Gastrocnemius medialis (tissue), 4 donors: ENCODE data around the gene PARP11. TPM values are rescaled to one million over a fixed set of nuclear protein-coding genes. Genes with fewer than 3 reads are reported as not detected.
"Not testable (repeated sequence)": the region's sequence is repeated elsewhere in the genome, so short reads cannot be mapped to it uniquely, and the experiment has no call there.

Experiments
- ATAC-seq, 2 donors: fragments of 150-250 bp; one replicate each; pipeline ENCODE4 v1.9.1; 2016
- DNase-seq, 2 donors: peaks; one replicate each; pipeline ENCODE4 v3.0.0-alpha.2; 2019
- H3K27ac ChIP-seq, 4 donors: fragments of 200-600 bp; sonication (generic); 1 replicate in 1 of 4; 2 replicates in 3 of 4; pipeline ENCODE4 v1.5.1; 2016 to 2018; ENCODE audit warnings: mild to moderate bottlenecking in 2 of 4, moderate library complexity in 1 of 4
- H3K27me3 ChIP-seq, 3 donors: fragments of 200-600 bp; sonication (generic) in 2 of 3; 1 replicate in 1 of 3; 2 replicates in 2 of 3; pipeline versions ENCODE4 v1.5.1 to v1.6.0; 2016 to 2019; ENCODE audit warnings: mild to moderate bottlenecking in 1 of 3, moderate library complexity in 1 of 3
- H3K36me3 ChIP-seq, 2 donors: fragments of 200-600 bp; sonication (generic) in 1 of 2; one replicate each; pipeline ENCODE4 v1.5.1; 2017 to 2018
- H3K4me1 ChIP-seq, 2 donors: fragments of 200-600 bp; sonication (generic) in 1 of 2; one replicate each; pipeline ENCODE4 v1.5.1; 2016 to 2017; ENCODE audit warnings: mild to moderate bottlenecking in 2 of 2
- H3K4me3 ChIP-seq, 4 donors: fragments of 200-600 bp; sonication (generic) in 3 of 4; 1 replicate in 1 of 4; 2 replicates in 3 of 4; pipeline ENCODE4 v1.5.1; 2016 to 2019; ENCODE audit warnings: mild to moderate bottlenecking in 2 of 4
- H3K9me3 ChIP-seq, 3 donors: fragments of 200-600 bp; sonication (generic) in 2 of 3; 1 replicate in 1 of 3; 2 replicates in 2 of 3; pipeline ENCODE4 v1.5.1; 2016 to 2019
- CTCF ChIP-seq, 5 experiments: fragments of 450-650 bp in 3 of 5; fragments of 200-600 bp in 2 of 5; sonication (generic) in 2 of 5; IDR thresholded peaks in 4 of 5; conservative IDR thresholded peaks in 1 of 5; 1 replicate in 4 of 5; 2 replicates in 1 of 5; pipeline ENCODE4 v1.5.1; 2016 to 2019; ENCODE audit warnings: antibody characterized with exemption in 5 of 5, mild to moderate bottlenecking in 3 of 5, moderate library complexity in 3 of 5
- POLR2A ChIP-seq, 2 donors: fragments of 450-650 bp; IDR thresholded peaks; one replicate each; pipeline ENCODE4 v1.6.1; 2017; ENCODE audit warnings: antibody characterized with exemption in 2 of 2, mild to moderate bottlenecking in 2 of 2, moderate library complexity in 2 of 2
- in situ Hi-C, 4 donors: fragments of 200-750 bp; cut with MboI; loops; one replicate each; pipeline versions ENCODE4 v1.15.0 to v1.8.0; 2017; ENCODE audit warnings: low sequenced_read_pairs in 4 of 4
- intact Hi-C: fragments of 100-400 bp; cut with DNase I; formaldehyde crosslinking; loops from one replicate; pipeline ENCODE4 v1.15.1; 2023; ENCODE audit warnings: low total_unique reads
- total RNA-seq, 4 donors: library from RNA; depleted of rRNA; stranded (reverse); fragments of >200 nt; gene quantifications; one replicate each; pipeline versions ENCODE4 v1.1.0 to v1.2.3, GENCODE V29; 2016

Gene PARP11
- total RNA-seq, 4 donors from 2014 or later: 0.53 to 2.4 (median 1.2) TPM

GRCh38 chr12:3841783-3842182 is 31.4 kb downstream of the PARP11 start:
- DNase-seq: no peak
- ATAC-seq: no peak
- in situ Hi-C loops: no loop called here
- Histone ChIP-seq H3K4me1 (no peaks in the 10 kb centered on the region), H3K27ac (no peak overlapping the region), H3K27me3 (no peaks in the 10 kb centered on the region), H3K36me3 (no peaks in the 10 kb centered on the region), H3K4me3 (no peak overlapping the region), H3K9me3 (no peaks in the 10 kb centered on the region)
- no peak for TF ChIP-seq POLR2A (IDR thresholded peaks at IDR 0.05)
- no peak for TF ChIP-seq CTCF (IDR thresholded peaks at IDR 0.05 in 4 of 5, conservative IDR thresholded peaks at IDR 0.05 in 1 of 5)
- intact Hi-C loops: no loop called here

- DNase-seq, H3K4me1 ChIP-seq, ATAC-seq, in situ Hi-C loops, H3K27me3 ChIP-seq, intact Hi-C loops, H3K9me3 ChIP-seq, H3K4me3 ChIP-seq, H3K36me3 ChIP-seq, H3K27ac ChIP-seq: not testable (repeated sequence)
These were observed 32.4 kb downstream of the PARP11 start for GRCh38 chr12:3840833-3841232.

DNA sequence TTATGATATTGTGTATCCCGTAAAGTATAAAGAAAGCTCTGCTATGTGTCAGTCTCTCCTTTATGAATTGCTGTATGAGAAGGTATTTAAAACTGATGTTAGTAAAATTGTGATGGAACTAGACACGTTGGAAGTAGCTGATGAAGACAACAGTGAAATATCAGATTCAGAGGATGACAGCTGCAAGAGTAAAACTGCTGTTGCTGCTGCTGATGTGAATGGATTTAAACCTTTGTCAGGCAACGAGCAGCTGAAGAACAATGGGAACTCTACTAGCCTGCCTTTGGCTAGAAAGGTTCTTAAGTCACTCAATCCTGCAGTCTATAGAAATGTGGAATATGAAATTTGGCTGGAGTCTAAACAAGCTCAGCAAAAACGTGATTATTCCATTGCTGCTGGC is 33.5 kb downstream of the PARP11 start:
- in situ Hi-C loops, H3K4me1 ChIP-seq, DNase-seq, H3K9me3 ChIP-seq, H3K4me3 ChIP-seq, H3K36me3 ChIP-seq, H3K27ac ChIP-seq, ATAC-seq, intact Hi-C loops, H3K27me3 ChIP-seq: not testable (repeated sequence)

- H3K27ac ChIP-seq, H3K36me3 ChIP-seq, intact Hi-C loops, H3K4me1 ChIP-seq, H3K27me3 ChIP-seq, ATAC-seq, in situ Hi-C loops, DNase-seq, H3K4me3 ChIP-seq, H3K9me3 ChIP-seq: not testable (repeated sequence)
These were observed 34.3 kb downstream of the PARP11 start for GRCh38 chr12:3838701-3839548.

GRCh38 chr12:3838076-3838475 is 35.1 kb downstream of the PARP11 start:
- H3K36me3 ChIP-seq: no peaks in the 10 kb centered on the region
- in situ Hi-C loops (no loop called here), intact Hi-C loops (no loop called here)
- ATAC-seq (no peak), DNase-seq (no peak)
- no peak overlapping the region for H3K27ac ChIP-seq
- H3K4me3 ChIP-seq: no peak overlapping the region
- H3K27me3 ChIP-seq: no peaks in the 10 kb centered on the region
- no peaks in the 10 kb centered on the region for H3K9me3 ChIP-seq
- no peaks in the 10 kb centered on the region for H3K4me1 ChIP-seq
- no peak for TF ChIP-seq CTCF (IDR thresholded peaks at IDR 0.05 in 4 of 5, conservative IDR thresholded peaks at IDR 0.05 in 1 of 5)
- TF ChIP-seq POLR2A (IDR thresholded peaks at IDR 0.05): no peak

- TF ChIP-seq POLR2A (IDR thresholded peaks at IDR 0.05): no peak
- TF ChIP-seq CTCF (IDR thresholded peaks at IDR 0.05 in 4 of 5, conservative IDR thresholded peaks at IDR 0.05 in 1 of 5): no peak
- intact Hi-C loops (no loop called here), in situ Hi-C loops (no loop called here)
- H3K36me3 ChIP-seq: no peaks in the 10 kb centered on the region
- no peaks in the 10 kb centered on the region for H3K27me3 ChIP-seq
- no peak overlapping the region for H3K4me3 ChIP-seq
- ATAC-seq (no peak), DNase-seq (no peak)
- no peak overlapping the region for H3K27ac ChIP-seq
- H3K4me1 ChIP-seq: no peaks in the 10 kb centered on the region
- no peaks in the 10 kb centered on the region for H3K9me3 ChIP-seq
These were observed 36.1 kb downstream of the PARP11 start for GRCh38 chr12:3837049-3837448.
